ENCODE measurements around the gene HLF. TPM values are rescaled to one million over a fixed set of nuclear protein-coding genes. Genes with fewer than 3 reads are reported as not detected.

Gene HLF
- total and polyA plus RNA-seq, 2 donors (not counting 3 experiments of a cell fraction or from before 2014, with no cell fraction given) = not detected

- Histone ChIP-seq H3K4me2 (ENCODE audit: insufficient read depth, low read length) (no peak overlapping the region), H3K9me3 (replicated peaks; ENCODE audit: control insufficient read depth, insufficient read depth, low read length) (no peaks in the 10 kb centered on the region), H3K36me3 (ENCODE audit: control insufficient read depth in 2 of 2, extremely low read depth in 1 of 2, insufficient read depth in 2 of 2, low read length in 2 of 2) (no peaks in the 10 kb centered on the region), H3K9ac (replicated peaks; ENCODE audit: extremely low read depth, insufficient read depth, low read length) (no peak overlapping the region), H4K20me1 (replicated peaks; ENCODE audit: control insufficient read depth, extremely low read depth, insufficient read depth, low read length) (no peaks in the 10 kb centered on the region), H3K79me2 (ENCODE audit: control insufficient read depth, insufficient read depth, low read length) (no peaks in the 10 kb centered on the region), H3K27ac (ENCODE audit: insufficient read depth, low read depth, low read length) (no peak overlapping the region), H3K4me1 (ENCODE audit: control insufficient read depth, extremely low read depth, insufficient read depth, low read length) (no peaks in the 10 kb centered on the region), H3K4me3 (replicated peaks in 1 of 3; ENCODE audit: insufficient read depth in 1 of 3, low read depth in 1 of 3, low read length in 3 of 3) (no peak overlapping the region), H3K27me3 (ENCODE audit: control insufficient read depth in 2 of 2, insufficient read depth in 2 of 2, low read length in 2 of 2) (no peaks in the 10 kb centered on the region), H2AFZ (ENCODE audit: low read depth, low read length) (no peak overlapping the region), H3K9me1 (replicated peaks; ENCODE audit: control insufficient read depth, extremely low read depth, insufficient read depth, low read length) (no peaks in the 10 kb centered on the region)
- BruUV-seq (replicated peaks) = no TSS peak
- intact Hi-C loops (cut with micrococcal nuclease) = no loop called here
- DNase-seq (ENCODE audit: low read depth, low spot score) (no peak), FAIRE-seq (no peak)
- ChIA-PET POLR2A (no interaction called here), CTCF (no interaction called here)
- TF ChIP-seq FOS (IDR thresholded peaks at IDR 0.05; ENCODE audit: borderline replicate concordance, insufficient read depth, low read length) (no peak), POLR2AphosphoS5 (IDR thresholded peaks at IDR 0.05; ENCODE audit: insufficient read depth, low read depth, low read length) (no peak), MYC (IDR thresholded peaks at IDR 0.05; ENCODE audit: low read depth, low read length) (no peak), MAX (IDR thresholded peaks at IDR 0.05; ENCODE audit: insufficient read depth, insufficient read length) (no peak), JUN (IDR thresholded peaks at IDR 0.05; ENCODE audit: borderline replicate concordance, insufficient read depth, insufficient read length, low read depth) (no peak), EZH2 (IDR thresholded peaks at IDR 0.05; ENCODE audit: borderline replicate concordance, low read depth, low read length, severe bottlenecking) (no peak), POLR2A (IDR thresholded peaks at IDR 0.05; ENCODE audit: low read depth, low read length) (no peak), GATA2 (IDR thresholded peaks at IDR 0.05; ENCODE audit: insufficient read depth, insufficient read length, low read depth, low read length) (no peak)
- TF ChIP-seq, protein P1, sequence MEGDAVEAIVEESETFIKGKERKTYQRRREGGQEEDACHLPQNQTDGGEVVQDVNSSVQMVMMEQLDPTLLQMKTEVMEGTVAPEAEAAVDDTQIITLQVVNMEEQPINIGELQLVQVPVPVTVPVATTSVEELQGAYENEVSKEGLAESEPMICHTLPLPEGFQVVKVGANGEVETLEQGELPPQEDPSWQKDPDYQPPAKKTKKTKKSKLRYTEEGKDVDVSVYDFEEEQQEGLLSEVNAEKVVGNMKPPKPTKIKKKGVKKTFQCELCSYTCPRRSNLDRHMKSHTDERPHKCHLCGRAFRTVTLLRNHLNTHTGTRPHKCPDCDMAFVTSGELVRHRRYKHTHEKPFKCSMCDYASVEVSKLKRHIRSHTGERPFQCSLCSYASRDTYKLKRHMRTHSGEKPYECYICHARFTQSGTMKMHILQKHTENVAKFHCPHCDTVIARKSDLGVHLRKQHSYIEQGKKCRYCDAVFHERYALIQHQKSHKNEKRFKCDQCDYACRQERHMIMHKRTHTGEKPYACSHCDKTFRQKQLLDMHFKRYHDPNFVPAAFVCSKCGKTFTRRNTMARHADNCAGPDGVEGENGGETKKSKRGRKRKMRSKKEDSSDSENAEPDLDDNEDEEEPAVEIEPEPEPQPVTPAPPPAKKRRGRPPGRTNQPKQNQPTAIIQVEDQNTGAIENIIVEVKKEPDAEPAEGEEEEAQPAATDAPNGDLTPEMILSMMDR (IDR thresholded peaks at IDR 0.05; ENCODE audit: extremely low read depth in 1 of 2, insufficient read depth in 1 of 2, low read depth in 1 of 2, low read length in 2 of 2) = no peak
- dilution Hi-C loops (cut with MboI; ENCODE audit: extremely low pct_ligation_motif_present, low sequenced_read_pairs) = no loop called here
These were observed 48.1 kb downstream of the HLF start for GRCh38 chr17:55312852-55313251.

Measured in endothelial cell of umbilical vein (primary cell).